Measurements from ENCODE around the gene C9orf153. TPM values are rescaled to one million over a fixed set of nuclear protein-coding genes. Genes with fewer than 3 reads are reported as not detected.

The C9orf153 gene
- total RNA-seq, 2 donors from 2014 or later, result 0.37 to 0.51 TPM

DNA sequence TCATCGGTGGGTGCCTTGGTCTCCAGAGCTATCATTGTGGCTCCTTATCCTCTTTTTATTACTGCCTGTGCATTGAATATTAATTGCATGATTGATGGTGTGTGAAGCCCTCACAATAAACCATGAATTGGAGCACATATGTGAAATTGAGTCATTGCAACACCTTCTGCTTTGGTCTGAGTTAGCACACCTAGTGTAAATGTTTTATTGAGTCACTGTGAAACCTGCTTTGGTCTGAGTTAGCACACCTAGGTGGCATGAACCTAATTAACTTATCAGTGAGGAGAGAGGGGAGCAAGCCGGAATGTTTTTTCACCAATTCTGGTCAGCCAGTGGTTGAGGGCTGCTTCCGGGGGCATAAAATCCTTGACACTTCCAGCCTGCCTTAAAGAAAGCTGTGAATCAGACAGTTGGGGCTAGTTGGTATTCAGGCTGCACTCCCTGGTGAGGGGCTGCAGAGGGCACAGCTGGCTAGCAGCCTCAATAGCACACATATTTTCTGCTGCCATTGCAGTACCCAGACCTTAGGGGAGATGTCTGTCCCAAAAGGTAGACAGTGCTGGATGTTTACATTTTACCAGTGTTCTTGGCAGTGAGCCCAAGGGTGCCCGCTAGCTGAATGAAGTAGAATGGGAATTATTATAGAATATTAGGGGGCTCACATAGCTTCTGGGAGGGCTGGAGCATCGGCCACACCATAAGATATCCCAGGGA is 83.6 kb downstream of the C9orf153 start:
- Mint-ChIP-seq H3K27ac (no peak overlapping the region), H3K4me1 (no peaks in the 10 kb centered on the region), H3K9me3 (no peaks in the 10 kb centered on the region), H3K4me3 (no peak overlapping the region), H3K27me3 (ENCODE audit: insufficient read depth) (no peaks in the 10 kb centered on the region), H3K36me3 (ENCODE audit: low read depth) (no peaks in the 10 kb centered on the region)
- DNase-seq, result no peak
- Histone ChIP-seq H3K27ac (ENCODE audit: low read depth, low read length) (no peak overlapping the region), H3K4me1 (ENCODE audit: control insufficient read depth, insufficient read depth, low read length) (no peaks in the 10 kb centered on the region), H3K4me3 (ENCODE audit: low read length) (no peak overlapping the region), H3K9me3 (ENCODE audit: control insufficient read depth, low read length) (no peaks in the 10 kb centered on the region), H3K27me3 (ENCODE audit: control insufficient read depth, insufficient read depth, low read length, poor library complexity, severe bottlenecking) (no peaks in the 10 kb centered on the region), H3K9ac (ENCODE audit: extremely low read depth, low read length, poor library complexity, severe bottlenecking) (no peak overlapping the region), H3K36me3 (ENCODE audit: control insufficient read depth, insufficient read depth, low read length) (no peaks in the 10 kb centered on the region)
- TF ChIP-seq, protein P1, sequence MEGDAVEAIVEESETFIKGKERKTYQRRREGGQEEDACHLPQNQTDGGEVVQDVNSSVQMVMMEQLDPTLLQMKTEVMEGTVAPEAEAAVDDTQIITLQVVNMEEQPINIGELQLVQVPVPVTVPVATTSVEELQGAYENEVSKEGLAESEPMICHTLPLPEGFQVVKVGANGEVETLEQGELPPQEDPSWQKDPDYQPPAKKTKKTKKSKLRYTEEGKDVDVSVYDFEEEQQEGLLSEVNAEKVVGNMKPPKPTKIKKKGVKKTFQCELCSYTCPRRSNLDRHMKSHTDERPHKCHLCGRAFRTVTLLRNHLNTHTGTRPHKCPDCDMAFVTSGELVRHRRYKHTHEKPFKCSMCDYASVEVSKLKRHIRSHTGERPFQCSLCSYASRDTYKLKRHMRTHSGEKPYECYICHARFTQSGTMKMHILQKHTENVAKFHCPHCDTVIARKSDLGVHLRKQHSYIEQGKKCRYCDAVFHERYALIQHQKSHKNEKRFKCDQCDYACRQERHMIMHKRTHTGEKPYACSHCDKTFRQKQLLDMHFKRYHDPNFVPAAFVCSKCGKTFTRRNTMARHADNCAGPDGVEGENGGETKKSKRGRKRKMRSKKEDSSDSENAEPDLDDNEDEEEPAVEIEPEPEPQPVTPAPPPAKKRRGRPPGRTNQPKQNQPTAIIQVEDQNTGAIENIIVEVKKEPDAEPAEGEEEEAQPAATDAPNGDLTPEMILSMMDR (conservative IDR thresholded peaks at IDR 0.05), result no peak
- WGBS, 2 experiments (ENCODE audit: insufficient coverage in 1 of 2, insufficient read length in 1 of 2), result 94 to 100% methylated on average over 1 to 5 of the region's 5 CpGs

- peaks cover 3% of the 10 kb centered on the region for H3K27me3 Mint-ChIP-seq (ENCODE audit: insufficient read depth)
- no peak overlapping the region for H3K27ac Mint-ChIP-seq
- TF ChIP-seq, protein P1 (conservative IDR thresholded peaks at IDR 0.05), result no peak
- WGBS, 2 experiments (ENCODE audit: insufficient coverage in 1 of 2, insufficient read length in 1 of 2), result 85 to 100% methylated on average over 3 to 5 of the region's 5 CpGs
- Histone ChIP-seq H3K27ac (ENCODE audit: low read depth, low read length) (no peak overlapping the region), H3K9me3 (ENCODE audit: control insufficient read depth, low read length) (no peaks in the 10 kb centered on the region), H3K27me3 (ENCODE audit: control insufficient read depth, insufficient read depth, low read length, poor library complexity, severe bottlenecking) (no peaks in the 10 kb centered on the region), H3K4me3 (ENCODE audit: low read length) (no peak overlapping the region), H3K4me1 (ENCODE audit: control insufficient read depth, insufficient read depth, low read length) (no peaks in the 10 kb centered on the region), H3K9ac (ENCODE audit: extremely low read depth, low read length, poor library complexity, severe bottlenecking) (no peak overlapping the region), H3K36me3 (ENCODE audit: control insufficient read depth, insufficient read depth, low read length) (no peaks in the 10 kb centered on the region)
- H3K4me1 Mint-ChIP-seq, result no peaks in the 10 kb centered on the region
- no peak overlapping the region for H3K4me3 Mint-ChIP-seq
- no peak for DNase-seq
- H3K9me3 Mint-ChIP-seq, result no peaks in the 10 kb centered on the region
- H3K36me3 Mint-ChIP-seq (ENCODE audit: low read depth), result no peaks in the 10 kb centered on the region
Measured at GRCh38 chr9:86175223-86175622, 84.2 kb downstream of the C9orf153 start.

Other genes with a start within 250 kb of the C9orf153 start
- 10 to 100 TPM; 64.5 to 66.4 TPM for gene GOLM1, start 160.1 kb downstream of the C9orf153 start, total RNA-seq
- 10 to 100 TPM; 29.6 to 33.7 TPM for gene ISCA1, start 22.9 kb upstream of the C9orf153 start, total RNA-seq
- gene TUT7, start 94.8 kb upstream of the C9orf153 start, total RNA-seq, result 10 to 100 TPM; 25.8 to 38.3 TPM

Data from endodermal cell (in vitro differentiated cells).